ENCODE measurements around the gene ZFPL1. TPM values are rescaled to one million over a fixed set of nuclear protein-coding genes. Genes with fewer than 3 reads are reported as not detected.

Gene ZFPL1
- total and polyA plus RNA-seq, 12 donors = 33.7 to 90.3 (median 42.4) TPM

- Histone ChIP-seq H3K4me3 (no peak overlapping the region), H3K36me3 (replicated peaks in 1 of 2) (peaks cover 0 to 13% of the 10 kb centered on the region in 2 donors), H3K27me3 (no peaks in the 10 kb centered on the region), H3K9me3 (replicated peaks in 1 of 3) (no peaks in the 10 kb centered on the region), H3K4me1 (replicated peaks in 1 of 2) (peaks cover 29 to 41% of the 10 kb centered on the region in 2 donors), H3K27ac (peak overlapping the region in 3 of 5 donors; percentile 3 to 87 (median 31))
- intact Hi-C loops (cut with DNase I) = no loop called here
- DNase-seq = no peak
- WGBS, 4 donors = 77 to 87% (median 83%) methylated on average over 6 of the region's 6 CpGs
- TF ChIP-seq CTCF (IDR thresholded peaks at IDR 0.05) = peak in 1 of 6 experiments; percentile 18
- TF ChIP-seq POLR2A (IDR thresholded peaks at IDR 0.05) = no peak
Observed at GRCh38 chr11:65100674-65101350, 16.8 kb downstream of the ZFPL1 start.

- 62 to 80% (median 75%) methylated on average over 8 of the region's 8 CpGs for WGBS, 4 donors
- no peak for DNase-seq
- H3K36me3 ChIP-seq (replicated peaks in 1 of 2) = peaks cover 0 to 14% of the 10 kb centered on the region in 2 donors
Observed at GRCh38 chr11:65102142-65103095, 18.4 kb downstream of the ZFPL1 start.

GRCh38 chr11:65103476-65103875, 19.5 kb downstream of the ZFPL1 start:
- H3K4me1 ChIP-seq (replicated peaks in 1 of 2) = peaks cover 20 to 33% of the 10 kb centered on the region in 2 donors
- no peak for DNase-seq
- H3K36me3 ChIP-seq (replicated peaks in 1 of 2) = peaks cover 0 to 19% of the 10 kb centered on the region in 2 donors
- H3K27me3 ChIP-seq = no peaks in the 10 kb centered on the region
- no peak for TF ChIP-seq POLR2A (IDR thresholded peaks at IDR 0.05)
- intact Hi-C loops (cut with DNase I) = no loop called here
- peak overlapping the region; percentile 58 to 87 (median 84) for H3K27ac ChIP-seq
- no peaks in the 10 kb centered on the region for H3K9me3 ChIP-seq (replicated peaks in 1 of 3)
- H3K4me3 ChIP-seq = no peak overlapping the region

More at GRCh38 chr11:65102142-65103095, 18.4 kb downstream of the ZFPL1 start:
- Histone ChIP-seq H3K27me3 (no peaks in the 10 kb centered on the region), H3K4me1 (replicated peaks in 1 of 2) (peaks cover 21 to 33% of the 10 kb centered on the region in 2 donors), H3K27ac (peak overlapping the region in 4 of 5 donors; percentile 9 to 87 (median 51)), H3K4me3 (no peak overlapping the region), H3K9me3 (replicated peaks in 1 of 3) (no peaks in the 10 kb centered on the region)
- intact Hi-C loops (cut with DNase I) = no loop called here
- no peak for TF ChIP-seq CTCF (IDR thresholded peaks at IDR 0.05)

- Histone ChIP-seq H3K27ac (peak overlapping the region; percentile 57 to 87 (median 84)), H3K4me3 (no peak overlapping the region), H3K4me1 (replicated peaks in 1 of 2) (peaks cover 20 to 33% of the 10 kb centered on the region in 2 donors), H3K9me3 (replicated peaks in 1 of 3) (no peaks in the 10 kb centered on the region), H3K27me3 (no peaks in the 10 kb centered on the region), H3K36me3 (replicated peaks in 1 of 2) (peaks cover 0 to 23% of the 10 kb centered on the region in 2 donors)
- no peak for TF ChIP-seq POLR2A (IDR thresholded peaks at IDR 0.05)
- TF ChIP-seq CTCF (IDR thresholded peaks at IDR 0.05) = no peak
- WGBS, 4 donors = 46 to 52% (median 49%) methylated on average over 4 of the region's 4 CpGs
- peak in 1 of 7 donors; percentile 46 for DNase-seq
- intact Hi-C loops (cut with DNase I) = no loop called here
Observed at GRCh38 chr11:65104628-65105027, 20.6 kb downstream of the ZFPL1 start.

All from adrenal gland (tissue), 12 donors.